Measurements from ENCODE around the gene CEP152. TPM values are rescaled to one million over a fixed set of nuclear protein-coding genes. Genes with fewer than 3 reads are reported as not detected.

CEP152 gene
- total RNA-seq, 1 experiment from 2014 or later, result 31.6 TPM

- ChIA-PET CTCF (no interaction called here), POLR2A (ENCODE audit: low non-redundant PET) (interaction anchor here (0.6 kb wide), 1 partner anchor 50 kb away, joined by 4 read pairs; the partner anchor contains the start of gene CEP152)
- Histone ChIP-seq H3K27ac (ENCODE audit: low read depth, low read length, poor library complexity, severe bottlenecking) (no peak overlapping the region), H3K9me3 (ENCODE audit: low read depth, low read length, poor library complexity, severe bottlenecking) (no peaks in the 10 kb centered on the region), H3K4me3 (ENCODE audit: low read depth, low read length, poor library complexity, severe bottlenecking) (no peak overlapping the region), H3K36me3 (ENCODE audit: insufficient read depth, low read length, poor library complexity, severe bottlenecking) (peaks cover 60% of the 10 kb centered on the region), H3K4me1 (ENCODE audit: insufficient read depth, low read length, poor library complexity, severe bottlenecking) (no peaks in the 10 kb centered on the region), H3K27me3 (replicated peaks; ENCODE audit: insufficient read depth, low read depth, low read length, poor library complexity) (no peaks in the 10 kb centered on the region)
- DNase-seq (ENCODE audit: low spot score), result no peak
- intact Hi-C loops (cut with micrococcal nuclease; ENCODE audit: unreplicated experiment), result no loop called here
- BruUV-seq (replicated peaks), result no TSS peak
- TF ChIP-seq EZH2 (IDR thresholded peaks at IDR 0.05; ENCODE audit: borderline replicate concordance, low read depth, low read length, poor library complexity, severe bottlenecking), result no peak
- TF ChIP-seq, protein P1, sequence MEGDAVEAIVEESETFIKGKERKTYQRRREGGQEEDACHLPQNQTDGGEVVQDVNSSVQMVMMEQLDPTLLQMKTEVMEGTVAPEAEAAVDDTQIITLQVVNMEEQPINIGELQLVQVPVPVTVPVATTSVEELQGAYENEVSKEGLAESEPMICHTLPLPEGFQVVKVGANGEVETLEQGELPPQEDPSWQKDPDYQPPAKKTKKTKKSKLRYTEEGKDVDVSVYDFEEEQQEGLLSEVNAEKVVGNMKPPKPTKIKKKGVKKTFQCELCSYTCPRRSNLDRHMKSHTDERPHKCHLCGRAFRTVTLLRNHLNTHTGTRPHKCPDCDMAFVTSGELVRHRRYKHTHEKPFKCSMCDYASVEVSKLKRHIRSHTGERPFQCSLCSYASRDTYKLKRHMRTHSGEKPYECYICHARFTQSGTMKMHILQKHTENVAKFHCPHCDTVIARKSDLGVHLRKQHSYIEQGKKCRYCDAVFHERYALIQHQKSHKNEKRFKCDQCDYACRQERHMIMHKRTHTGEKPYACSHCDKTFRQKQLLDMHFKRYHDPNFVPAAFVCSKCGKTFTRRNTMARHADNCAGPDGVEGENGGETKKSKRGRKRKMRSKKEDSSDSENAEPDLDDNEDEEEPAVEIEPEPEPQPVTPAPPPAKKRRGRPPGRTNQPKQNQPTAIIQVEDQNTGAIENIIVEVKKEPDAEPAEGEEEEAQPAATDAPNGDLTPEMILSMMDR (conservative IDR thresholded peaks at IDR 0.05; ENCODE audit: low read depth, low read length), result no peak
Measured at GRCh38 chr15:48761393-48762158, 49.3 kb downstream of the CEP152 start.

DNA sequence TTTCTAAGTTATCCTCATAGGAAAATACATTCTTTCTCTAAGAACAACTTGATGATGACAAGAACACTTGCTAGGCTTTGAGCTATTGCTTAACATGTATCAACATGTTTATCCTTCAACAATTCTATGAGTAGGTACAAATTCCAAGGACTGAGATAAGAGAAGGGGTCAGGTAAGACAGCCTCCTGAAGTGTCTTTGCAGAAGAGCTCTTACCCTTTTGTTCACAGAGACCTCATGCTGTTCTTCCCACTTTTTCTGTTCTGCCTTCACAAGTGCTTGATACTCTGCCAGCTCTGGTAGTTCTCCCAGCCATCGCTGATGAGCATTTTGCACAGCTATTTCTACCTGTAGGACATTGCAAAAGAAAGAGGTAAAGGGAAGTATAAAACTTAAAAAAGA, 50.9 kb downstream of the CEP152 start:
- Histone ChIP-seq H3K9me3 (ENCODE audit: low read depth, low read length, poor library complexity, severe bottlenecking) (no peaks in the 10 kb centered on the region), H3K4me1 (ENCODE audit: insufficient read depth, low read length, poor library complexity, severe bottlenecking) (no peaks in the 10 kb centered on the region), H3K4me3 (ENCODE audit: low read depth, low read length, poor library complexity, severe bottlenecking) (no peak overlapping the region), H3K36me3 (ENCODE audit: insufficient read depth, low read length, poor library complexity, severe bottlenecking) (peaks cover 58% of the 10 kb centered on the region), H3K27me3 (replicated peaks; ENCODE audit: insufficient read depth, low read depth, low read length, poor library complexity) (no peaks in the 10 kb centered on the region), H3K27ac (ENCODE audit: low read depth, low read length, poor library complexity, severe bottlenecking) (no peak overlapping the region)
- BruUV-seq (replicated peaks), result no TSS peak
- TF ChIP-seq, protein P1 (conservative IDR thresholded peaks at IDR 0.05; ENCODE audit: low read depth, low read length), result no peak
- TF ChIP-seq EZH2 (IDR thresholded peaks at IDR 0.05; ENCODE audit: borderline replicate concordance, low read depth, low read length, poor library complexity, severe bottlenecking), result no peak
- ChIA-PET CTCF (no interaction called here), POLR2A (ENCODE audit: low non-redundant PET) (no interaction called here)
- no peak for DNase-seq (ENCODE audit: low spot score)
- intact Hi-C loops (cut with micrococcal nuclease; ENCODE audit: unreplicated experiment), result no loop called here

DNA sequence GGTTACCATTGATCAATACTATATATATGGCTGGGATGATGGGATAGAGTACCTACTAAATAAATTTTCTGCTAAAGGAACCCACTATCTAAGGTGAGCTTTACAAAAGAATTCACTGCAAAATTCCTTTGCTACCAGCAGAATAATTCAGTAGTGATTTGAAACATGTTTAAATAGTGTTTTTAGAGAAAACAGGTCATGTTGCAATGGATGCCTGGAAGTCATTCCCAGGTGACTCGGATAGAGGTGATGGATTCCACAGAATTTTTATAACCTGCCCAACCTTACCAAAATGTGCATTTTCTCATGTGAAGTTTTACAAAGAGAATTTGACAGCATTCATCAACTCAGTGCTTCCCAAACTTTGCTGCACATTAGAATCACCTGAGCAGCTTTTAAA, 53.2 kb downstream of the CEP152 start:
- DNase-seq (ENCODE audit: low spot score), result no peak
- H3K27ac ChIP-seq (ENCODE audit: low read depth, low read length, poor library complexity, severe bottlenecking), result no peak overlapping the region
- no peaks in the 10 kb centered on the region for H3K27me3 ChIP-seq (replicated peaks; ENCODE audit: insufficient read depth, low read depth, low read length, poor library complexity)
- intact Hi-C loops (cut with micrococcal nuclease; ENCODE audit: unreplicated experiment), result no loop called here
- H3K4me3 ChIP-seq (ENCODE audit: low read depth, low read length, poor library complexity, severe bottlenecking), result no peak overlapping the region
- ChIA-PET POLR2A (ENCODE audit: low non-redundant PET) (no interaction called here), CTCF (no interaction called here)
- TF ChIP-seq, protein P1 (conservative IDR thresholded peaks at IDR 0.05; ENCODE audit: low read depth, low read length), result no peak
- TF ChIP-seq EZH2 (IDR thresholded peaks at IDR 0.05; ENCODE audit: borderline replicate concordance, low read depth, low read length, poor library complexity, severe bottlenecking), result no peak
- peaks cover 67% of the 10 kb centered on the region for H3K36me3 ChIP-seq (ENCODE audit: insufficient read depth, low read length, poor library complexity, severe bottlenecking)
- peaks cover 9% of the 10 kb centered on the region for H3K4me1 ChIP-seq (ENCODE audit: insufficient read depth, low read length, poor library complexity, severe bottlenecking)
- no peaks in the 10 kb centered on the region for H3K9me3 ChIP-seq (ENCODE audit: low read depth, low read length, poor library complexity, severe bottlenecking)
- no TSS peak for BruUV-seq (replicated peaks)
